ENCODE results near the gene A3GALT2.
A peak's percentile ranks its signal among the peaks of the same experiment; 100 is the strongest.

A3GALT2 gene

GRCh38 chr1:33332357-33332789 lies 11.5 kb upstream of the A3GALT2 start:
- no peak for DNase-seq (ENCODE audit: low spot score)

- peak; percentile 42 for DNase-seq (ENCODE audit: low spot score)
Measured at GRCh38 chr1:33331444-33332356, 10.8 kb upstream of the A3GALT2 start.

GRCh38 chr1:33330906-33331305 lies 10.0 kb upstream of the A3GALT2 start:
- no peak for DNase-seq (ENCODE audit: low spot score)

- no peak for DNase-seq (ENCODE audit: low spot score)
Measured at GRCh38 chr1:33330361-33330890, 9.5 kb upstream of the A3GALT2 start.

- DNase-seq (ENCODE audit: low spot score), result no peak
Measured at GRCh38 chr1:33329600-33330305, 8.9 kb upstream of the A3GALT2 start.

GRCh38 chr1:33328817-33329216 lies 7.9 kb upstream of the A3GALT2 start:
- DNase-seq (ENCODE audit: low spot score), result no peak

- DNase-seq (ENCODE audit: low spot score), result peak; percentile 91
Measured at GRCh38 chr1:33327587-33328325, 6.9 kb upstream of the A3GALT2 start.

GRCh38 chr1:33326785-33327184 lies 5.9 kb upstream of the A3GALT2 start:
- DNase-seq (ENCODE audit: low spot score), result no peak

- no peak for DNase-seq (ENCODE audit: low spot score)
Measured at GRCh38 chr1:33324677-33325575, 4.0 kb upstream of the A3GALT2 start.

- DNase-seq (ENCODE audit: low spot score), result no peak
Measured at GRCh38 chr1:33323663-33324477, 3.0 kb upstream of the A3GALT2 start.

- peak; percentile 79 for DNase-seq (ENCODE audit: low spot score)
Measured at GRCh38 chr1:33322870-33323585, 2.1 kb upstream of the A3GALT2 start.

- no peak for DNase-seq (ENCODE audit: low spot score)
Measured at GRCh38 chr1:33322109-33322508, 1.2 kb upstream of the A3GALT2 start.

- peak; percentile 11 for DNase-seq (ENCODE audit: low spot score)
Measured at GRCh38 chr1:33321178-33321577, 280 bp upstream of the A3GALT2 start.

- peak; percentile 14 for DNase-seq (ENCODE audit: low spot score)
Measured at GRCh38 chr1:33319949-33320618, 814 bp downstream of the A3GALT2 start.

GRCh38 chr1:33319186-33319948 lies 1.5 kb downstream of the A3GALT2 start:
- no peak for DNase-seq (ENCODE audit: low spot score)

- no peak for DNase-seq (ENCODE audit: low spot score)
Measured at GRCh38 chr1:33317946-33318345, 3.0 kb downstream of the A3GALT2 start.

- DNase-seq (ENCODE audit: low spot score), result no peak
Measured at GRCh38 chr1:33317354-33317753, 3.5 kb downstream of the A3GALT2 start.

- DNase-seq (ENCODE audit: low spot score), result no peak
Measured at GRCh38 chr1:33316601-33317000, 4.3 kb downstream of the A3GALT2 start.

Measured in kidney tubule cell (primary cell).